WTC11 (cell line): Measurements from ENCODE around the gene EYA2.

Experiments used
- ATF2 ChIP-seq: sonication (generic); formaldehyde crosslinking; IDR thresholded peaks from 2 replicates; pipeline ENCODE4 v1.8.1; 2022; ENCODE audit warnings: low read depth, missing genetic modification reagents, borderline replicate concordance
- ATF3 ChIP-seq: sonication (generic); formaldehyde crosslinking; conservative IDR thresholded peaks from 2 replicates; pipeline ENCODE4 v1.8.1; 2022; ENCODE audit warnings: mild to moderate bottlenecking, missing genetic modification reagents
- CTCF ChIP-seq: fragments of 200-600 bp; IDR thresholded peaks from 2 replicates; pipeline ENCODE4 v1.8.0; 2022; ENCODE audit warnings: antibody characterized with exemption
- MLX ChIP-seq: sonication (generic); formaldehyde crosslinking; IDR thresholded peaks from 2 replicates; pipeline ENCODE4 v1.8.1; 2023; ENCODE audit warnings: mild to moderate bottlenecking, missing genetic modification reagents, moderate library complexity
- NR2C2 ChIP-seq: sonication (generic); formaldehyde crosslinking; IDR thresholded peaks from 2 replicates; pipeline ENCODE4 v1.8.0; 2022; ENCODE audit warnings: mild to moderate bottlenecking, missing genetic modification reagents
- NR3C1 ChIP-seq: sonication (generic); formaldehyde crosslinking; conservative IDR thresholded peaks from 2 replicates; pipeline ENCODE4 v1.8.1; 2023; ENCODE audit warnings: low read depth, mild to moderate bottlenecking, missing genetic modification reagents
- PRDM15 ChIP-seq: sonication (generic); formaldehyde crosslinking; IDR thresholded peaks from 2 replicates; pipeline ENCODE4 v1.8.0; 2022; ENCODE audit warnings: missing genetic modification reagents
- RORB ChIP-seq: fragments of 250-450 bp; sonication (Bioruptor Pico); IDR thresholded peaks from 2 replicates; pipeline ENCODE4 v1.9.0; 2021; ENCODE audit warnings: mild to moderate bottlenecking
- TEAD4 ChIP-seq: sonication (generic); formaldehyde crosslinking; IDR thresholded peaks from 2 replicates; pipeline ENCODE4 v1.8.0; 2022; ENCODE audit warnings: mild to moderate bottlenecking, missing genetic modification reagents
- USF2 ChIP-seq: sonication (generic); formaldehyde crosslinking; IDR thresholded peaks from 2 replicates; pipeline ENCODE4 v1.8.1; 2023; ENCODE audit warnings: mild to moderate bottlenecking, missing genetic modification reagents, moderate library complexity
- ZNF232 ChIP-seq: sonication (generic); formaldehyde crosslinking; IDR thresholded peaks from 2 replicates; pipeline ENCODE4 v1.8.0; 2022; ENCODE audit warnings: mild to moderate bottlenecking, missing genetic modification reagents
- ZNF512 ChIP-seq: sonication (generic); formaldehyde crosslinking; IDR thresholded peaks from 2 replicates; pipeline ENCODE4 v1.8.1; 2022; ENCODE audit warnings: missing genetic modification reagents, borderline replicate concordance

- no peak for TF ChIP-seq NR2C2
- no peak for TF ChIP-seq CTCF
- no peak for TF ChIP-seq NR3C1 (CRISPR knock-in tag)
- no peak for TF ChIP-seq TEAD4
- TF ChIP-seq USF2 = no peak
- no peak for TF ChIP-seq MLX (CRISPR knock-in tag)
- TF ChIP-seq RORB (CRISPR knock-in tag) = no peak
- no peak for TF ChIP-seq ATF2 (CRISPR knock-in tag)
- TF ChIP-seq ZNF232 (CRISPR knock-in tag) = no peak
- TF ChIP-seq ZNF512 (CRISPR knock-in tag) = no peak
- no peak for TF ChIP-seq PRDM15
- no peak for TF ChIP-seq ATF3 (CRISPR knock-in tag)
Measured at GRCh38 chr20:46973766-46974165, 79.1 kb downstream of the EYA2 start.
